Endothelial cell of umbilical vein (primary cell): Measurements from ENCODE around the gene ATP2A2.

Experiments used
- EZH2 ChIP-seq: IDR thresholded peaks from 2 replicates; pipeline ENCODE4 v1.6.1; 2012; ENCODE audit warnings: borderline replicate concordance, low read depth, mild to moderate bottlenecking, moderate library complexity, low read length, inconsistent platforms; ENCODE audit not compliant: severe bottlenecking
- FOS ChIP-seq: IDR thresholded peaks from 2 replicates; pipeline ENCODE4 v1.6.1; 2011; ENCODE audit warnings: mild to moderate bottlenecking, low read length, moderate library complexity, borderline replicate concordance; ENCODE audit not compliant: insufficient read depth
- JUN ChIP-seq: IDR thresholded peaks from 2 replicates; pipeline ENCODE4 v1.6.1; 2011; ENCODE audit warnings: borderline replicate concordance, low read depth; ENCODE audit not compliant: insufficient read length, insufficient read depth
- MYC ChIP-seq: IDR thresholded peaks from one replicate; pipeline ENCODE4 v1.6.1; 2011; ENCODE audit warnings: mild to moderate bottlenecking, low read depth, low read length
- POLR2A ChIP-seq: IDR thresholded peaks from 2 replicates; pipeline ENCODE4 v1.6.1; 2012; ENCODE audit warnings: low read depth, mild to moderate bottlenecking, control low read depth, low read length
- POLR2AphosphoS5 ChIP-seq: IDR thresholded peaks from 2 replicates; pipeline ENCODE4 v1.6.1; 2012; ENCODE audit warnings: low read depth, mild to moderate bottlenecking, control low read depth, low read length, moderate library complexity; ENCODE audit not compliant: insufficient read depth
- TF ChIP-seq, protein P1 (sequence below), 2 donors: IDR thresholded peaks; 1 replicate in 1 of 2; 2 replicates in 1 of 2; pipeline ENCODE4 v1.5.1; 2011; ENCODE audit warnings: low read length in 2 of 2, mild to moderate bottlenecking in 2 of 2, moderate library complexity in 2 of 2, control low read depth in 1 of 2, inconsistent platforms in 1 of 2, low read depth in 1 of 2; ENCODE audit not compliant: insufficient read depth in 1 of 2; ENCODE audit errors: extremely low read depth in 1 of 2
- TF ChIP-seq, protein P2 (sequence below): IDR thresholded peaks from 2 replicates; pipeline ENCODE4 v1.6.1; 2011; ENCODE audit not compliant: insufficient read depth, insufficient read length

DNA sequence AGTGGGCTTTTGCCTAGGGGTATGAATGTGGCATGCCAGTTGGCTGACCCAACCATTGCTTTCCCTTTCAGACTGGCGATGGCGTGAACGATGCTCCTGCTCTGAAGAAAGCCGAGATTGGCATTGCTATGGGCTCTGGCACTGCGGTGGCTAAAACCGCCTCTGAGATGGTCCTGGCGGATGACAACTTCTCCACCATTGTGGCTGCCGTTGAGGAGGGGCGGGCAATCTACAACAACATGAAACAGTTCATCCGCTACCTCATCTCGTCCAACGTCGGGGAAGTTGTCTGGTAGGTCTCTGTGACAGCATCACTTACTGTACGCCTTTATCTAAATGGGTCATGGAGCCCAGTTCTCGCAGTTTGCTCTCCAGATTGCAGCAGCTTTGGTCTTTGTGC is 61.1 kb downstream of the ATP2A2 start:
- TF ChIP-seq, protein P1, sequence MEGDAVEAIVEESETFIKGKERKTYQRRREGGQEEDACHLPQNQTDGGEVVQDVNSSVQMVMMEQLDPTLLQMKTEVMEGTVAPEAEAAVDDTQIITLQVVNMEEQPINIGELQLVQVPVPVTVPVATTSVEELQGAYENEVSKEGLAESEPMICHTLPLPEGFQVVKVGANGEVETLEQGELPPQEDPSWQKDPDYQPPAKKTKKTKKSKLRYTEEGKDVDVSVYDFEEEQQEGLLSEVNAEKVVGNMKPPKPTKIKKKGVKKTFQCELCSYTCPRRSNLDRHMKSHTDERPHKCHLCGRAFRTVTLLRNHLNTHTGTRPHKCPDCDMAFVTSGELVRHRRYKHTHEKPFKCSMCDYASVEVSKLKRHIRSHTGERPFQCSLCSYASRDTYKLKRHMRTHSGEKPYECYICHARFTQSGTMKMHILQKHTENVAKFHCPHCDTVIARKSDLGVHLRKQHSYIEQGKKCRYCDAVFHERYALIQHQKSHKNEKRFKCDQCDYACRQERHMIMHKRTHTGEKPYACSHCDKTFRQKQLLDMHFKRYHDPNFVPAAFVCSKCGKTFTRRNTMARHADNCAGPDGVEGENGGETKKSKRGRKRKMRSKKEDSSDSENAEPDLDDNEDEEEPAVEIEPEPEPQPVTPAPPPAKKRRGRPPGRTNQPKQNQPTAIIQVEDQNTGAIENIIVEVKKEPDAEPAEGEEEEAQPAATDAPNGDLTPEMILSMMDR (IDR thresholded peaks at IDR 0.05; ENCODE audit: extremely low read depth in 1 of 2, insufficient read depth in 1 of 2, low read depth in 1 of 2, low read length in 2 of 2): no peak
- TF ChIP-seq POLR2AphosphoS5 (no peak), FOS (no peak), EZH2 (no peak), POLR2A (no peak), MYC (no peak), JUN (no peak)
- TF ChIP-seq, protein P2, sequence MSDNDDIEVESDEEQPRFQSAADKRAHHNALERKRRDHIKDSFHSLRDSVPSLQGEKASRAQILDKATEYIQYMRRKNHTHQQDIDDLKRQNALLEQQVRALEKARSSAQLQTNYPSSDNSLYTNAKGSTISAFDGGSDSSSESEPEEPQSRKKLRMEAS: no peak
